Loucy (cell line): Measurements from ENCODE around the gene ABCC6.
"Not testable (repeated sequence)": the region's sequence is repeated elsewhere in the genome, so short reads cannot be mapped to it uniquely, and the experiment has no call there.

ENCODE experiments used
- EZH2phosphoT487 ChIP-seq: fragments of 200-600 bp; IDR thresholded peaks from 2 replicates; pipeline ENCODE4 v1.6.1; 2018; ENCODE audit warnings: antibody characterized with exemption, mild to moderate bottlenecking, moderate library complexity, borderline replicate concordance
- TF ChIP-seq, protein P1 (sequence below): fragments of 200-600 bp; sonication (generic); conservative IDR thresholded peaks from 2 replicates; pipeline ENCODE4 v1.5.1; 2014; ENCODE audit warnings: mild to moderate bottlenecking, antibody characterized with exemption, low read length

DNA sequence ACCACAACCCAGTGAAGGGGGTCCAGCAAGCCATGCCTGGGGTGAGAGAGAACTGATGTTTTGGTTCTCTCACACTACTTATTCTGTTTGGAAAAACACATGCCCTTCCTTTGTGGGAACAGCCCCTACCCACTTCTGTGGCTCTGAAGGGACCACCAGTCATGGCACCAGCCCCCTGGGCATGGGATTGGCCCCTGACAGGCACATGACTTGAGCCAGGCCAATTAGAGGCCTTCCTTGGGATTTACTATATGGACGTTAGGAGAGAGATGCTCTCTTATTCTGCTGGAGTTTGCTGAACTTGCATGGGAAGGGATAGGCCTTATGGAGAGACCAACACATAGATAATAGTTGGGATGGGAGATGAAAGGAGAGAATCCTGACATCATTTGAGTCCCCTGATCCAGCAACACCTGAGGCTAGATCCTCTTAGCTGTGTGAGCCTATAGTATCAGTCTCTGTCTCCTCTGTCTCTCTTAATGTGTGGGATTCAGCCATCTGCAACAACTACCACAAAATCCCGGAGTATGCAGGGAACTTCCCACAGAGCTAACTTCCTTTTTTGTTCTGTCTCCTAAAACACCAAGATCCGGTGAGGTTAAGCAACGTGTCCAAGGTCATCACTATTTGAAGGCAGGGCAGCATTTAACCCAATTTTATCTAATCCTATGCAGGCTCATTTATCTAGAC is 16.1 kb downstream of the ABCC6 start:
- TF ChIP-seq, protein P1, sequence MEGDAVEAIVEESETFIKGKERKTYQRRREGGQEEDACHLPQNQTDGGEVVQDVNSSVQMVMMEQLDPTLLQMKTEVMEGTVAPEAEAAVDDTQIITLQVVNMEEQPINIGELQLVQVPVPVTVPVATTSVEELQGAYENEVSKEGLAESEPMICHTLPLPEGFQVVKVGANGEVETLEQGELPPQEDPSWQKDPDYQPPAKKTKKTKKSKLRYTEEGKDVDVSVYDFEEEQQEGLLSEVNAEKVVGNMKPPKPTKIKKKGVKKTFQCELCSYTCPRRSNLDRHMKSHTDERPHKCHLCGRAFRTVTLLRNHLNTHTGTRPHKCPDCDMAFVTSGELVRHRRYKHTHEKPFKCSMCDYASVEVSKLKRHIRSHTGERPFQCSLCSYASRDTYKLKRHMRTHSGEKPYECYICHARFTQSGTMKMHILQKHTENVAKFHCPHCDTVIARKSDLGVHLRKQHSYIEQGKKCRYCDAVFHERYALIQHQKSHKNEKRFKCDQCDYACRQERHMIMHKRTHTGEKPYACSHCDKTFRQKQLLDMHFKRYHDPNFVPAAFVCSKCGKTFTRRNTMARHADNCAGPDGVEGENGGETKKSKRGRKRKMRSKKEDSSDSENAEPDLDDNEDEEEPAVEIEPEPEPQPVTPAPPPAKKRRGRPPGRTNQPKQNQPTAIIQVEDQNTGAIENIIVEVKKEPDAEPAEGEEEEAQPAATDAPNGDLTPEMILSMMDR: not testable (repeated sequence)
- not testable (repeated sequence) for TF ChIP-seq EZH2phosphoT487
